HEK293T (cell line): ENCODE data around the gene PLBD2.

ENCODE experiments used
- CTCF ChIA-PET: fragments of 350-600 bp; formaldehyde crosslinking; extraction: SDS; loops from one replicate; lab custom pipeline; 2021; ENCODE audit warnings: antibody characterized with exemption, inconsistent platforms; lab: Yijun Ruan, JAX
- POLR2A ChIA-PET: fragments of 350-600 bp; formaldehyde crosslinking; extraction: SDS; loops from one replicate; lab custom pipeline; 2020; ENCODE audit warnings: antibody characterized with exemption, inconsistent platforms; lab: Yijun Ruan, JAX
- DNase-seq: peaks from one replicate; pipeline ENCODE4 v3.0.0; 2012; ENCODE audit warnings: mixed read lengths; ENCODE audit errors: extremely low spot score
- ARNT ChIP-seq: fragments of 450-650 bp; IDR thresholded peaks from 2 replicates; pipeline ENCODE4 v1.6.1; 2017; ENCODE audit warnings: mild to moderate bottlenecking
- BHLHE40 ChIP-seq: fragments of 450-650 bp; IDR thresholded peaks from 2 replicates; pipeline ENCODE4 v1.6.1; 2016; ENCODE audit warnings: mild to moderate bottlenecking, moderate library complexity, borderline replicate concordance
- CTBP1 ChIP-seq: fragments of 450-650 bp; IDR thresholded peaks from 2 replicates; pipeline ENCODE4 v1.6.1; 2016; ENCODE audit warnings: borderline replicate concordance
- ELF4 ChIP-seq: fragments of 450-650 bp; IDR thresholded peaks from 2 replicates; pipeline ENCODE4 v1.6.1; 2017; ENCODE audit warnings: antibody characterized with exemption
- FOXA1 ChIP-seq: fragments of 450-650 bp; IDR thresholded peaks from 2 replicates; pipeline ENCODE4 v1.6.1; 2016; ENCODE audit warnings: mild to moderate bottlenecking
- FOXK2 ChIP-seq: fragments of 450-650 bp; IDR thresholded peaks from 2 replicates; pipeline ENCODE4 v1.6.1; 2016; ENCODE audit warnings: mild to moderate bottlenecking
- FOXM1 ChIP-seq: fragments of 450-650 bp; IDR thresholded peaks from 2 replicates; pipeline ENCODE4 v1.6.1; 2017; ENCODE audit warnings: mild to moderate bottlenecking, borderline replicate concordance
- HDGF ChIP-seq: fragments of 450-650 bp; IDR thresholded peaks from 2 replicates; pipeline ENCODE4 v1.6.1; 2017; ENCODE audit warnings: antibody characterized with exemption, borderline replicate concordance
- L3MBTL2 ChIP-seq: fragments of 450-650 bp; conservative IDR thresholded peaks from 2 replicates; pipeline ENCODE4 v1.6.1; 2016; ENCODE audit warnings: mild to moderate bottlenecking
- LEF1 ChIP-seq: fragments of 450-650 bp; IDR thresholded peaks from 2 replicates; pipeline ENCODE4 v1.6.1; 2017; ENCODE audit warnings: mild to moderate bottlenecking, borderline replicate concordance
- NFRKB ChIP-seq: fragments of 450-650 bp; IDR thresholded peaks from 2 replicates; pipeline ENCODE4 v1.6.1; 2016; ENCODE audit warnings: mild to moderate bottlenecking, moderate library complexity
- PKNOX1 ChIP-seq: fragments of 450-650 bp; IDR thresholded peaks from 2 replicates; pipeline ENCODE4 v1.6.1; 2016
- SP1 ChIP-seq: fragments of 450-650 bp; IDR thresholded peaks from 2 replicates; pipeline ENCODE4 v1.6.1; 2017
- SUZ12 ChIP-seq: fragments of 450-650 bp; IDR thresholded peaks from 2 replicates; pipeline ENCODE4 v1.6.1; 2016; ENCODE audit warnings: mild to moderate bottlenecking
- TARDBP ChIP-seq: fragments of 450-650 bp; IDR thresholded peaks from 2 replicates; pipeline ENCODE4 v1.6.1; 2016
- ZNF384 ChIP-seq: fragments of 450-650 bp; IDR thresholded peaks from 2 replicates; pipeline ENCODE4 v1.6.1; 2016

The PLBD2 gene

GRCh38 chr12:113396200-113396599, 37.8 kb downstream of the PLBD2 start:
- TF ChIP-seq LEF1 (no peak), ELF4 (no peak), SUZ12 (no peak), FOXM1 (no peak), L3MBTL2 (no peak), TARDBP (no peak), ARNT (no peak), SP1 (no peak), FOXA1 (no peak), BHLHE40 (no peak), PKNOX1 (no peak), FOXK2 (no peak), HDGF (no peak)
- ChIA-PET CTCF (no interaction called here), POLR2A (no interaction called here)
- DNase-seq, result no peak

- POLR2A ChIA-PET, result no interaction called here
- CTCF ChIA-PET, result interaction anchor here (0.9 to 1.3 kb wide), 2 partner anchors 9 to 29 kb away, joined by 3 read pairs; no protein-coding TSS in a partner anchor
- no peak for DNase-seq
- TF ChIP-seq PKNOX1, result no peak
These were observed 38.6 kb downstream of the PLBD2 start for GRCh38 chr12:113396828-113397496.

GRCh38 chr12:113397497-113398197, 39.3 kb downstream of the PLBD2 start:
- POLR2A ChIA-PET, result no interaction called here
- DNase-seq, result no peak
- TF ChIP-seq HDGF (no peak), SUZ12 (no peak), ARNT (no peak), LEF1 (no peak)
- CTCF ChIA-PET, result interaction anchor here (0.6 to 1.3 kb wide), 3 partner anchors 8 to 84 kb away, joined by 3 read pairs; no protein-coding TSS in a partner anchor

- TF ChIP-seq HDGF (no peak), FOXK2 (no peak), CTBP1 (no peak), BHLHE40 (no peak), SUZ12 (no peak), LEF1 (no peak), SP1 (no peak), L3MBTL2 (no peak), FOXM1 (no peak), ZNF384 (no peak), NFRKB (no peak), PKNOX1 (no peak), TARDBP (no peak), FOXA1 (no peak), ELF4 (no peak), ARNT (no peak)
- ChIA-PET POLR2A (no interaction called here), CTCF (no interaction called here)
- DNase-seq, result no peak
These were observed 40.2 kb downstream of the PLBD2 start for GRCh38 chr12:113398346-113399290.

- CTCF ChIA-PET, result no interaction called here
- TF ChIP-seq ELF4 (no peak), FOXA1 (no peak), LEF1 (no peak), CTBP1 (no peak)
- POLR2A ChIA-PET, result no interaction called here
- no peak for DNase-seq
These were observed 41.1 kb downstream of the PLBD2 start for GRCh38 chr12:113399490-113399889.

GRCh38 chr12:113400362-113400761, 42.0 kb downstream of the PLBD2 start:
- TF ChIP-seq HDGF (no peak), TARDBP (no peak), LEF1 (no peak), SUZ12 (no peak), SP1 (no peak), FOXM1 (no peak), L3MBTL2 (no peak), ELF4 (no peak), BHLHE40 (no peak), NFRKB (no peak)
- DNase-seq, result no peak
- ChIA-PET CTCF (no interaction called here), POLR2A (no interaction called here)
